Liver (tissue), 9 donors: Measurements from ENCODE around the gene CATSPERZ. TPM values are rescaled to one million over a fixed set of nuclear protein-coding genes. Genes with fewer than 3 reads are reported as not detected.

Experiments used
- DNase-seq: peaks from one replicate; pipeline ENCODE4 v3.0.0-alpha.2; 2017; ENCODE audit warnings: low spot score
- H3K27ac ChIP-seq, 2 donors: one replicate each; pipeline ENCODE4 v1.7.0; 2013; ENCODE audit warnings: inconsistent platforms in 2 of 2, low read length in 2 of 2, control low read depth in 1 of 2, low read depth in 1 of 2, mild to moderate bottlenecking in 1 of 2
- H3K27me3 ChIP-seq, 4 donors: one replicate each; pipeline versions ENCODE4 v1.6.1 to v1.7.0; 2013; ENCODE audit warnings: low read length in 3 of 4, inconsistent platforms in 1 of 4, mild to moderate bottlenecking in 1 of 4, moderate library complexity in 1 of 4; ENCODE audit not compliant: control insufficient read depth in 4 of 4, insufficient read depth in 4 of 4
- H3K36me3 ChIP-seq, 4 donors: one replicate each; pipeline versions ENCODE4 v1.6.1 to v1.7.0; 2013; ENCODE audit warnings: low read length in 3 of 4, mild to moderate bottlenecking in 3 of 4, low read depth in 1 of 4, moderate library complexity in 1 of 4; ENCODE audit not compliant: control insufficient read depth in 4 of 4, insufficient read depth in 3 of 4
- H3K4me1 ChIP-seq, 4 donors: one replicate each; pipeline versions ENCODE4 v1.6.1 to v1.7.0; 2013; ENCODE audit warnings: low read length in 3 of 4, mild to moderate bottlenecking in 3 of 4, moderate library complexity in 1 of 4; ENCODE audit not compliant: control insufficient read depth in 4 of 4, insufficient read depth in 4 of 4
- H3K4me3 ChIP-seq, 3 donors: one replicate each; pipeline versions ENCODE4 v1.6.1 to v1.7.0; 2013; ENCODE audit warnings: low read length in 3 of 3, control low read depth in 1 of 3, low read depth in 1 of 3, mild to moderate bottlenecking in 1 of 3
- H3K9ac ChIP-seq, 2 donors: one replicate each; pipeline ENCODE4 v1.7.0; 2013; ENCODE audit warnings: low read length in 2 of 2, mild to moderate bottlenecking in 2 of 2, moderate library complexity in 2 of 2, control low read depth in 1 of 2, low read depth in 1 of 2
- H3K9me3 ChIP-seq, 4 donors: one replicate each; pipeline versions ENCODE4 v1.6.1 to v1.7.0; 2013; ENCODE audit warnings: low read length in 3 of 4; ENCODE audit not compliant: control insufficient read depth in 4 of 4
- ATF3 ChIP-seq: IDR thresholded peaks from 2 replicates; pipeline ENCODE4 v1.6.1; 2016; ENCODE audit warnings: antibody characterized with exemption
- CTCF ChIP-seq: fragments of 150-350 bp; IDR thresholded peaks from 2 replicates; pipeline ENCODE4 v1.5.1; 2017; ENCODE audit warnings: improper control_type of control experiment, low read depth, low read length; ENCODE audit not compliant: missing input control
- EGR1 ChIP-seq, 2 donors: IDR thresholded peaks; 2 replicates each; pipeline ENCODE4 v1.6.1; 2016 to 2018; ENCODE audit warnings: antibody characterized with exemption in 2 of 2, low read depth in 2 of 2
- FOXA1 ChIP-seq: IDR thresholded peaks from 2 replicates; pipeline ENCODE4 v1.6.1; 2016; ENCODE audit warnings: antibody characterized with exemption
- FOXA2 ChIP-seq: IDR thresholded peaks from 2 replicates; pipeline ENCODE4 v1.6.1; 2016; ENCODE audit warnings: antibody characterized with exemption
- GABPA ChIP-seq, 2 donors: IDR thresholded peaks in 1 of 2; conservative IDR thresholded peaks in 1 of 2; 2 replicates each; pipeline ENCODE4 v1.6.1; 2016; ENCODE audit warnings: antibody characterized with exemption in 2 of 2, mild to moderate bottlenecking in 1 of 2, moderate library complexity in 1 of 2
- HNF4A ChIP-seq, 2 donors: conservative IDR thresholded peaks; 2 replicates each; pipeline ENCODE4 v1.6.1; 2016; ENCODE audit warnings: antibody characterized with exemption in 2 of 2, mild to moderate bottlenecking in 2 of 2
- HNF4G ChIP-seq: IDR thresholded peaks from 2 replicates; pipeline ENCODE4 v1.6.1; 2016; ENCODE audit warnings: antibody characterized with exemption
- JUND ChIP-seq, 2 donors: IDR thresholded peaks; 2 replicates each; pipeline ENCODE4 v1.6.1; 2016; ENCODE audit warnings: antibody characterized with exemption in 2 of 2
- MAX ChIP-seq: IDR thresholded peaks from 2 replicates; pipeline ENCODE4 v1.6.1; 2016; ENCODE audit warnings: antibody characterized with exemption
- NR2F2 ChIP-seq: IDR thresholded peaks from 2 replicates; pipeline ENCODE4 v1.6.1; 2016; ENCODE audit warnings: antibody characterized with exemption
- RAD21 ChIP-seq, 2 donors: IDR thresholded peaks; 2 replicates each; pipeline ENCODE4 v1.6.1; 2016; ENCODE audit warnings: antibody characterized with exemption in 2 of 2, mild to moderate bottlenecking in 2 of 2
- REST ChIP-seq: IDR thresholded peaks from 2 replicates; pipeline ENCODE4 v1.6.1; 2016; ENCODE audit warnings: antibody characterized with exemption, mild to moderate bottlenecking
- RXRA ChIP-seq, 2 donors: IDR thresholded peaks; 2 replicates each; pipeline ENCODE4 v1.6.1; 2017 to 2018; ENCODE audit warnings: antibody characterized with exemption in 2 of 2, mild to moderate bottlenecking in 1 of 2
- SP1 ChIP-seq: IDR thresholded peaks from 2 replicates; pipeline ENCODE4 v1.6.1; 2018; ENCODE audit warnings: antibody characterized with exemption, mild to moderate bottlenecking
- TAF1 ChIP-seq: conservative IDR thresholded peaks from 2 replicates; pipeline ENCODE4 v1.6.1; 2016; ENCODE audit warnings: antibody characterized with exemption, mild to moderate bottlenecking
- YY1 ChIP-seq: IDR thresholded peaks from 2 replicates; pipeline ENCODE4 v1.6.1; 2016; ENCODE audit warnings: antibody characterized with exemption, mild to moderate bottlenecking
- ZBTB33 ChIP-seq: IDR thresholded peaks from 2 replicates; pipeline ENCODE4 v1.6.1; 2016; ENCODE audit warnings: antibody characterized with exemption
- WGBS: extraction: QIAGEN DNeasy Blood & Tissue Kit; methylation state at CpG from one replicate; pipeline ENCODE4 v1.1.7; 2013; 5-methylcytosine and 5-hydroxymethylcytosine counted together
- polyA plus RNA-seq, 2 donors: library from polyadenylated mRNA; stranded (reverse) in 1 of 2; unstranded in 1 of 2; fragments of 200-250 nt in 1 of 2; fragments of >200 nt in 1 of 2; fragmentation: Nextera tagmentation in 1 of 2; extraction: Ambion mirVana in 1 of 2; gene quantifications; one replicate each; pipeline versions ENCODE4 v1.2.1 to v1.2.3, GENCODE V29; 2013 to 2015
- total RNA-seq, 2 donors: library from RNA; depleted of rRNA; stranded (reverse); fragments of >200 nt; gene quantifications; one replicate each; pipeline ENCODE4 v1.2.3, GENCODE V29; 2014
- donor health status: healthy.
- donor health status: healthy.
- donor health status: healthy.
- donor health status: healthy.
- donor health status: healthy.

CATSPERZ gene
- total and polyA plus RNA-seq, 4 donors, result 0.42 TPM; not detected in 3

GRCh38 chr11:64250415-64251015, 49.6 kb upstream of the CATSPERZ start:
- H3K36me3 ChIP-seq, result no peaks in the 10 kb centered on the region
- no peak for DNase-seq
- H3K4me1 ChIP-seq, result peaks cover 10 to 54% (median 42%) of the 10 kb centered on the region in 4 donors
- peak overlapping the region in 1 of 3 donors; percentile 67 for H3K4me3 ChIP-seq
- no peak overlapping the region for H3K27ac ChIP-seq
- no peak overlapping the region for H3K9ac ChIP-seq
- H3K9me3 ChIP-seq, result no peaks in the 10 kb centered on the region
- WGBS, result 29% methylated on average over 13 of the region's 13 CpGs
- no peaks in the 10 kb centered on the region for H3K27me3 ChIP-seq
- TF ChIP-seq HNF4G (no peak), RXRA (IDR thresholded peaks at IDR 0.05) (no peak), EGR1 (IDR thresholded peaks at IDR 0.05; ENCODE audit: low read depth in 2 of 2) (no peak), FOXA1 (no peak), CTCF (no peak), MAX (no peak), HNF4A (conservative IDR thresholded peaks at IDR 0.05) (no peak), SP1 (no peak), REST (no peak), ATF3 (no peak), TAF1 (no peak), JUND (IDR thresholded peaks at IDR 0.05) (no peak), FOXA2 (no peak), YY1 (no peak), GABPA (IDR thresholded peaks at IDR 0.05 in 1 of 2, conservative IDR thresholded peaks at IDR 0.05 in 1 of 2) (no peak), ZBTB33 (no peak), NR2F2 (no peak), RAD21 (IDR thresholded peaks at IDR 0.05) (no peak)
